GM13976 (cell line): ENCODE measurements around the gene SLC5A6.

Experiments
- DNase-seq: peaks from one replicate; pipeline ENCODE4 v3.0.0; 2012; ENCODE audit warnings: low spot score
- in situ Hi-C: fragments of 300-500 bp; cut with MboI; formaldehyde crosslinking; loops from one replicate; pipeline ENCODE4 v1.12.0; 2022; ENCODE audit warnings: low sequenced_read_pairs, mixed read lengths, inconsistent platforms; ENCODE audit not compliant: unreplicated experiment
- TF ChIP-seq, protein P1 (sequence below): IDR thresholded peaks from 2 replicates; pipeline ENCODE4 v1.5.1; 2012; ENCODE audit warnings: borderline replicate concordance, mild to moderate bottlenecking; ENCODE audit not compliant: insufficient read depth; ENCODE audit errors: extremely low read depth, missing control alignments, control extremely low read depth

SLC5A6 gene

DNA sequence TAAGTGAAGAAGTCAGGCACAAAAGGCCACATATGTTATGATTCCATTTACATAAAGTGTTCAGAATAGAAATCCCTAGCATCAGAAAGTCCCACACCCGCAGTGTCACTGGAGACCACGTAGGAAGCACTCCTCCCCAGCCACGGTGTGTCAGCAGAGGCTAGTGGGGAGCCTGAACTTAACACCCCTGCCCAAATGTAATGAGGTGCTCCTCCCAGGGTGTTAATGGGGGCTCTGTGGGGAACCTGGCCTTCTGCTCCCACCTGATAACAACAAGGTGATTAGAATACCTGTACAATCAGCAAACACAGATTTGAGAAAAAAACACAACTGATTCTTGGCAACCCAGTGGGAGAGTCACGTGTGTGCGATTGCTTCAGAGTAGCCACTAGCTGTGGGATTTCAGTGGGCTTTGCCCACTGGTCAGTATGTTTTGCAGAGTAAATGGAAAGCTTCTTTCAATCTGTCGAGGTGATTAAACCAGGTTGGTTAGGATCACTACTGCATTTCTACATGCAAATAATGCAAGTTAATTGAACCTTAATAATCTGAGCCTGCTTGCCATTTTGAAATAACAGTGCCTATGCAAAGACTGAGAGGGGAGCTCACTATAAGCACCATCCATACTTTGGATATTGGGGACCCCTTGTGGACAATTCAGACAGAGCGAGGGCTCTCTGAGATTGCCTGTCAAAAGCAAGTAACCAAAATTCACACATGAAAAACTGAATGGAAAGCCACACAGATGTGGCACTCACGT, 20.8 kb downstream of the SLC5A6 start:
- in situ Hi-C loops: loop anchor here (10.0 to 25.0 kb wide), 2 partner anchors 96 to 229 kb away; partner anchors contain the start of gene MAPRE3
- DNase-seq: peak; percentile 75
- TF ChIP-seq, protein P1, sequence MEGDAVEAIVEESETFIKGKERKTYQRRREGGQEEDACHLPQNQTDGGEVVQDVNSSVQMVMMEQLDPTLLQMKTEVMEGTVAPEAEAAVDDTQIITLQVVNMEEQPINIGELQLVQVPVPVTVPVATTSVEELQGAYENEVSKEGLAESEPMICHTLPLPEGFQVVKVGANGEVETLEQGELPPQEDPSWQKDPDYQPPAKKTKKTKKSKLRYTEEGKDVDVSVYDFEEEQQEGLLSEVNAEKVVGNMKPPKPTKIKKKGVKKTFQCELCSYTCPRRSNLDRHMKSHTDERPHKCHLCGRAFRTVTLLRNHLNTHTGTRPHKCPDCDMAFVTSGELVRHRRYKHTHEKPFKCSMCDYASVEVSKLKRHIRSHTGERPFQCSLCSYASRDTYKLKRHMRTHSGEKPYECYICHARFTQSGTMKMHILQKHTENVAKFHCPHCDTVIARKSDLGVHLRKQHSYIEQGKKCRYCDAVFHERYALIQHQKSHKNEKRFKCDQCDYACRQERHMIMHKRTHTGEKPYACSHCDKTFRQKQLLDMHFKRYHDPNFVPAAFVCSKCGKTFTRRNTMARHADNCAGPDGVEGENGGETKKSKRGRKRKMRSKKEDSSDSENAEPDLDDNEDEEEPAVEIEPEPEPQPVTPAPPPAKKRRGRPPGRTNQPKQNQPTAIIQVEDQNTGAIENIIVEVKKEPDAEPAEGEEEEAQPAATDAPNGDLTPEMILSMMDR: peak; percentile 70

DNA sequence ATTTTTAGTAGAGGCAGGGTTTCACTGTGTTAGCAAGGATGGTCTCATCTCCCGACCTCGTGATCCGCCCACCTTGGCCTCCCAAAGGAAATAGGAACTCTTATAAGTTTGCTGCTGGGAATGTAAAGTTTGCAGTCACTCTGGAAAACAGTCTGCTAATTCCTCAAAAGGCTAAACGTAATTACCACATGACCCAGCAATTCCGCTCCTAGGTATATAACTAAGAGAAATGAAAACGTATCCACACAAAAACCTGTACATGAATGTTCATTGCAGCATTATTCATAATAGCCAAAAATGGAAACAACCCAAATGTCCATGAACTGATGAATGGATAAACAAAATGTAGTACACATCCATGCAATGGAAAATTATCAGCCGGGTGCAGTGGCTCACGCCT, 22.1 kb downstream of the SLC5A6 start:
- in situ Hi-C loops: loop anchor here (10.0 to 25.0 kb wide), 2 partner anchors 95 to 228 kb away; partner anchors contain the start of gene MAPRE3
- no peak for DNase-seq
- TF ChIP-seq, protein P1: no peak

DNA sequence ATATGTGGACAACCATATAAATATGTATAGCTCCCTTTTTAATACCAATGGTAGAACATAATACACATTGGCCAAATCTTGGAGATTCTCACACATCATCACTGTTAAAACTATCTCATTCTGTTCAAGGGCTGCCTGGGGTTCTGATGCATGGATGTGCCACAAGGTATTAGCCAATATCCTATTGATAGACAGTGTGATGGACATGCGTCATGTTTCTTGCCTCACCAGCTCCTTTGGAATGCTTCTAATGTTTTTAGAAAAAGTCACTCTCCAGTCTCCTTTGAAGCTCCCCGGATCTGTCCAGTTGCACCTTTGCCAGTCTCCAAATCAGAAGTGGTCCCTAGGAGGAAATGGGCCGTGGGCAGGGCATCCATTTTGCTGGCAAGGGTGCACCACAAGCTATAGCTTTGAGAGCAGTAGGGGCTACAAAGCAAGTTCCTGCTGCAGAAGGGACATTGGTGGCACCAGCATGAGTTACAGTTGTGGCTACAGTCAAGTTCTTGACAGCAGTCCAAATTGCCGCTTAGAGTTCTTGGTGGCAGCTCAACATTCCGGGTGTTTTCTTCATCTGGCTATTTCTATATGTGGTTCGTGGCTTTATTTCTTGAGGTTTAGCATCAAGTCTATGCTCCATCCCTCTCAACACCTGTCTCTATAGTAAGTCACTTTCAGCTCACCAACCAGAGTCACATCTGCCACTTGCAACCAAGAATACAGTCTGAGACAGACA, 25.3 kb downstream of the SLC5A6 start:
- TF ChIP-seq, protein P1: no peak
- DNase-seq: no peak
- in situ Hi-C loops: loop anchor here (25.0 kb wide), 1 partner anchor 224 kb away; the partner anchor contains the start of gene MAPRE3

DNA sequence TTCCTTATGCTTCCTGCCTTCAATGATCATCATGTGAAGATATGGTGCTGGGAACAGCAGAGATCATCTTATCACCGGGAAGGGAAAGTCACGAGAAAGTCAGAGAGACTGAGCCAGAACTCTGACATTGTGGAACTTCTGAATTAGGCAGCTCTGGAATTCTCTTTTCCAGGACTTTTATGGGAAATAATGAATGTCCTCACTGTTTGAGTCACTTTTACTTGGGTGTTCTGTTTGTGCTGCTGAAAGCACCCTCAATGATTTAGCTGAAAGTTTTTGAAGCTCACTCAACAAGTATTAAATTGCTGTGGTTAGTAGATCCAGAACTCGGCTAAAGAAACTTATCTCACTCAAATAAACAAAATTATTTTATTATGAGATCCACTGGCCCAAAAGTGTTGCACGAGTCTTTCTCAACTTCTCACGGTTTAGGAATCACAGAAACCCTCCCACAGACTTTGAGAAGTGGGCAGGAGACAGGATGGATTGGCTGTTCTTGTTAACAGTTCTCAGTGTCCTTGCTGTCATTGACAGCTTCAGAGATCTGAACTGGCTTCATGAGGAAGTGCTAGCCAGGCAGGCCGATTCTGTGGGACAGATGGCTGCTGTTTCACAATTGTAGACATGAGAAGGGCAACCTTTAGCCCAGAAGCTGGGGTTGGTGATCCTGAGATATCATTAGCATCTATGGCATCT, 26.6 kb downstream of the SLC5A6 start:
- TF ChIP-seq, protein P1: no peak
- in situ Hi-C loops: loop anchor here (25.0 kb wide), 1 partner anchor 223 kb away; the partner anchor contains the start of gene MAPRE3
- no peak for DNase-seq

DNA sequence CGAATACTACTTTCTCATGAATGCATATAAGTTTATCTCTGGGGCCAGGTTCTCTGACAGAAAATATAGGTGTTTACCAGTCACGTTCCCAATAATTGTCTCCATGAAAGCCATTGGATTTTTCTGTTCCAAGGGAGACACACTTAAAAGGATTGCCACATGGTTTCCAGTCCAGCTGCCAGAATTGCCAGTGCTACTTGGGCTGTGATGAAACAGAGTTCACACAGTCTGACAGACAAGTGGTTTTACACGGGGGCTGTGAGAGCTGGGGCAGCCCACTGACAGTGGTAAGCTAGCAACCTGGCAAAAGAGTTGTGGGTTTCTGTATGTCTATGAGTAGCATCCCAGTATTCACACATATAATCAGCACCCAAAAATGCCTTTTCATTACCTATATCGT, 28.0 kb downstream of the SLC5A6 start:
- no peak for DNase-seq
- in situ Hi-C loops: loop anchor here (25.0 kb wide), 1 partner anchor 222 kb away; the partner anchor contains the start of gene MAPRE3
- TF ChIP-seq, protein P1: no peak

DNA sequence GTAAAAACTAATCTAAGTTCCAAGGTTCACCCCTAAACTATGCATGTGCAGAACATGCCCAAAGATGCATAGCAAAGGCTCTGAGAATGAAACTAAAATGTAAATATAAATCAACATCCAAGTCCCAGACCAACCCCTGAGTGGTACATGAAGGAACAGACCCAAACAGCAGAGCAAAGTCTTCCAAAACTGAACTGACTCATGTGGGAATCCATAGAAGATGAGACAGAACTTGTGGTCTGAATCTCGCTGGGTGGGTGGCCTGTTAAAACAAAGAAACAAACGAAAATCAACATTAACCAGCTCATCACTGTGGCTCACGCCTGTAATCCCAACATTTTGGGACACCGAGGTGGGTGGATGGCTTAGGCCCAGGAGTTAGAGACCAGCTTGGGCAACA, 29.7 kb downstream of the SLC5A6 start:
- in situ Hi-C loops: loop anchor here (25.0 kb wide), 1 partner anchor 220 kb away; the partner anchor contains the start of gene MAPRE3
- TF ChIP-seq, protein P1: no peak
- DNase-seq: no peak
